ENCODE data around the gene LYPD6B.

LYPD6B gene

DNA sequence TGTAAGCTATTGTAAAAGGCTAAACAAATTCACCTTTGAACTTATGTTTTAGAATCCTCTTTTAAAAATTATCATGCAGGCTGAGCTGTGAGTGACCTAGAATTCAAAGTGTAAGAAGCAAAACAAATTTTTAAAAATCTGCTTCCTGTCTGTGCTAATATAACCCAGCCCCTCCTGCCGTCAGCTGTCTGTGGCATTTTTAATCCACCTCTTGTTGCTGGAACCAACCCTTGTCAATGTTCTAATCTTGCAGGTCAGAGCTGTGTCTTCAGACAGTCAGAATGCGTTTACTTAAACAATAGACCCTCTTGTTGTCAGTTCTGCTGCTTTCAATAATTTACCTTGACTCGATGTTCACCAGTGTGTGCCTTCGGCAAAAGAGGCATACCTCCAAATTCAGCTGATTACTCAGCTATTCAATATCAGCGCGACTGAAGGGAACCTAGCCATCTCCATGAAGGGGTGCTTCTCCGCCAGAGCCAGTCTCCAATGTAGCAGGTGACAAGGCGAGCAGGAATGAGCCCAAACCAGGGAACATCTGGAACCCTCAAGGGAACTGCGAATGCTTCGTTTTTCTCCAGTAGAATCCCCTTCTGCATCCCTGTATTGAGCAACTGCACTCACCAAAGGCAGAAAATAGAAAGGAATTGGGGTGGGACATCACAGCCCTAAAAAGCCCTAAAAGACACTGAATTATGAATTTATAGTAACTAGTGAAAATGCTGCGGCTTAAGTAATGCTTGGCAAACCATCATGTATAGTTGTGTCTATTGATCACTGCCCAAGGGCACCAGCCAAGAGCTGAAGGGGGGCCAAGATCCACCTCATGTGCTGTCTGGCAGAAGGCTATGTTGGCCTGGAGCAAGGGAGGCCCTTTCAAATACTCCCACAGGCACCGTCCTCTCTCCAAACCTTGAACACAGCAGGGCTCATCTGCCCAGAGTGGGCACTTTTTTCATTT lies 62.5 kb downstream of the LYPD6B start:
- no peak overlapping the region for H3K27ac ChIP-seq
- TF ChIP-seq, protein P1, sequence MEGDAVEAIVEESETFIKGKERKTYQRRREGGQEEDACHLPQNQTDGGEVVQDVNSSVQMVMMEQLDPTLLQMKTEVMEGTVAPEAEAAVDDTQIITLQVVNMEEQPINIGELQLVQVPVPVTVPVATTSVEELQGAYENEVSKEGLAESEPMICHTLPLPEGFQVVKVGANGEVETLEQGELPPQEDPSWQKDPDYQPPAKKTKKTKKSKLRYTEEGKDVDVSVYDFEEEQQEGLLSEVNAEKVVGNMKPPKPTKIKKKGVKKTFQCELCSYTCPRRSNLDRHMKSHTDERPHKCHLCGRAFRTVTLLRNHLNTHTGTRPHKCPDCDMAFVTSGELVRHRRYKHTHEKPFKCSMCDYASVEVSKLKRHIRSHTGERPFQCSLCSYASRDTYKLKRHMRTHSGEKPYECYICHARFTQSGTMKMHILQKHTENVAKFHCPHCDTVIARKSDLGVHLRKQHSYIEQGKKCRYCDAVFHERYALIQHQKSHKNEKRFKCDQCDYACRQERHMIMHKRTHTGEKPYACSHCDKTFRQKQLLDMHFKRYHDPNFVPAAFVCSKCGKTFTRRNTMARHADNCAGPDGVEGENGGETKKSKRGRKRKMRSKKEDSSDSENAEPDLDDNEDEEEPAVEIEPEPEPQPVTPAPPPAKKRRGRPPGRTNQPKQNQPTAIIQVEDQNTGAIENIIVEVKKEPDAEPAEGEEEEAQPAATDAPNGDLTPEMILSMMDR (conservative IDR thresholded peaks at IDR 0.05), result no peak
- TF ChIP-seq ZFX (IDR thresholded peaks at IDR 0.05), result no peak

DNA sequence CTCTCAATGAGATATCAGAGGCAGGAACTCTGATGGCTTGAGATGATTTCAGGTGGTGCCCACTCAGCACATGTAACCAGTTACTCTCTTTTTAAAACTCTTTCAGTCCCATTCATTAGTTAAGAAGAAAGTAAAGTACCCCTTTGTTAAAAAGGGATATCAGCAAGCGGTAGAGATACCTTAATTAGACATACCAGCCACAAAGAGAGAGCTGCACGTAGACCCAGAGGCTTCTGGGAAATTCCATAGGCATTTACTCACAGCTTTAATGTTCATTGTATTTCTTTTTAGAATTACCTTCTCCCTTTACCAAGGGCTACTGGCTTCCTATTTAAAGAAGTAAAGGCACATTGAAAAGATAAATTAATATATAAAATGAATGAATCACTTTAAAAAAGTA lies 63.3 kb downstream of the LYPD6B start:
- TF ChIP-seq, protein P1 (conservative IDR thresholded peaks at IDR 0.05), result no peak
- no peak for TF ChIP-seq ZFX (IDR thresholded peaks at IDR 0.05)
- H3K27ac ChIP-seq, result no peak overlapping the region

DNA sequence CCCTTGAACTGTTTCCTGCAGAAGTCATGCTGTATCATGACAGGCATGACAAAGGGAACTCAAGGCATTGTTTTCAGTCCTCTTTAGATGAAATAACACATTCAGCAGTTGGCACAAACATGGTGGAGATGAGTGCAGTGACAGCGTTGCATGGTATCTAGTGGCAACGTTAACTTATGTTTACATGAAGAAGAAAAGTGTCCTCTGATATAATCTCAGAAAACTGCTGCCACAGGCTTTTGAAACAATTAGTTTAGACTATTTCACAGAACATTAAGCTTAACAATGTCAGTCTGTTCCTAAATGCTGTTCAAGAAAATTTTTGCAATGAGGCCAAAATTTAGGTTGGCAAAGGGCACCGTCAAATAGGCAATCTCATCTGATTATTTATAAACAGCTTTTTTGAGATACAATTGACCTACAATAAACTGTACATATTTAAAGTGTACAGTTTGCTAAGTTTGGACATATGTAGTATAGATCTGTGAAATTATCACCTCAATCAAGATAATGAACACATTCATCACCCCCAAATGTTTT lies 64.7 kb downstream of the LYPD6B start:
- TF ChIP-seq ZFX (IDR thresholded peaks at IDR 0.05), result no peak
- TF ChIP-seq, protein P1 (conservative IDR thresholded peaks at IDR 0.05), result no peak
- no peak overlapping the region for H3K27ac ChIP-seq

DNA sequence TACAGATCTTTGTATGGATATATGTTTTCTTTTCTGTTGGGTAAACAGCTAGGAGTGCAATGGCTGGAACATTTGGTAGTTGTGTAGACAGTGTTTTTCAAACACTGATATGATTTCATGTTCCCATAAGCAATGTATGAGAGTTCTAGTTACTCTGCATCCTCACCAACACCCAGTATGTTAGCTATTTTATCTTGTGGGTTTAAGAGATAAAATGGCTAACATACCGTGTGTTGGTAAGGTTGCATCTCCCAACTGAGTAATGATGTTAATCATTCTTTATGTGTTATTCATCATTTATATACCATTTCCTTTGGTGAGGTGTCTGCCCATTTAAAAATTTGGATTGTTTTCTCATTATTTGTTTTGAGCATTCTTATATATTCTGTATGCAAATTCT lies 65.7 kb downstream of the LYPD6B start:
- no peak overlapping the region for H3K27ac ChIP-seq
- TF ChIP-seq ZFX (IDR thresholded peaks at IDR 0.05), result no peak
- TF ChIP-seq, protein P1 (conservative IDR thresholded peaks at IDR 0.05), result no peak

DNA sequence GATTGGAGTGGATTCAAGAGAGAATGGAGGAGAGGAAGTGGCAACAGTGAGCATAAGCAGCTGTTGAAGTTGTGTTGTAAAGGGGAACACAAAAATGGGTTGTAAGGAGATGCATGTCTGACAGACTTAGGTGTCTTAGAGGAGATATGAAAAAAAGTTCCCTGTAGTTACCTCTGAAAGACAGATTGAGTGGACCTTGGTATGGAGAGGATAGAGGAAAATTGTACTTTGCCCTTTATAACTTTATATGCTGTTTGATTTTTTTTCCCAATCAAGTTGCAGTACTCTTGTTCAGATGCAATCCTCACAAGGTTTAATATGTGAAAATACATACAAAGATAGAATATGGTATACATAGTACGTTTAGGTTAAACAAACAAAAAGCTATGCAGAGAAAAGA lies 73.6 kb downstream of the LYPD6B start:
- TF ChIP-seq, protein P1 (conservative IDR thresholded peaks at IDR 0.05), result no peak
- TF ChIP-seq ZFX (IDR thresholded peaks at IDR 0.05), result no peak
- no peak overlapping the region for H3K27ac ChIP-seq

DNA sequence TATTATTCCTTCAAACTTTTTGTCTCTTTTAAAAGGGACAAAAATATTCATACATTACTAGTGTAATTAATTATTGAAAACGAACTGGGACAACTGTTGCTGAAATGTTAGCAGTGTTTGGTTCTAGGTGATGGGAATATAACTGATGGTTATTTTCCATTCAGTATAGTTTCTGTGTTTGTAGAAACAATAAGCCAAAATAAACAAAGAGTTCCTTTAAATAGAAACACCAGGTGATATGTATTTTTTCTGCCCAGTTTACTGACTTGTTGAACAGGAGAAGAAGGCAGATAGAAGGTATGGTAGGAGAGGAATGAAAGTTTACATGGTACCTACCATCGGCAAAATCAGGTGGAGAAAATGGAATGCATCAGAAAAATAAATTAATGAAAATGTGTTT lies 74.2 kb downstream of the LYPD6B start:
- TF ChIP-seq, protein P1 (conservative IDR thresholded peaks at IDR 0.05), result no peak
- no peak for TF ChIP-seq ZFX (IDR thresholded peaks at IDR 0.05)
- no peak overlapping the region for H3K27ac ChIP-seq

DNA sequence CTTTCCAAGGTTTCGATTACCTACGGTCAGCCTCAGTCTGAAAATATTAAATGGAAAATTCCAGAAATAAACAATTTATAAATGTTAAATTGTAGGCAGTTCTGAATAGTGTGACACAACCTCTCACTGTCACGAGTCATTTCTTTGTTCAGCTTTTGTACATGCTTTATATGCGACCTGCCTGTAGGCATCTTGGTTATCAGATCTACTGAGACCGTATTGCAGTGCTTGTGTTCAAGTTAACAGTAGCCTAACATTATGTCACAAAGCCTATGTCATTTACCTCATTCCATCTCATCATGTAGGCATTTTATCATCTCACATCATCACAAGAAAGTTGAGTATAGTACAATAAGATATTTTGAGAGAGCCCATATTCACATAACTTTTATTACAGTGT lies 77.3 kb downstream of the LYPD6B start:
- no peak overlapping the region for H3K27ac ChIP-seq
- TF ChIP-seq, protein P1 (conservative IDR thresholded peaks at IDR 0.05), result no peak
- TF ChIP-seq ZFX (IDR thresholded peaks at IDR 0.05), result no peak

Measured in C4-2B (cell line).